NCI-H460 (cell line): ENCODE results near the gene IGFL4. TPM values are rescaled to one million over a fixed set of nuclear protein-coding genes. Genes with fewer than 3 reads are reported as not detected.

Experiments
- DNase-seq: peaks from one replicate; pipeline ENCODE4 v3.0.0-alpha.2; 2016; ENCODE audit warnings: low read depth; ENCODE audit errors: extremely low read depth
- total RNA-seq: library from RNA; depleted of rRNA; stranded (reverse); fragments of >200 nt; shearing (Covaris generic); gene quantifications from 2 replicates; pipeline ENCODE4 v1.2.3, GENCODE V29; 2014

IGFL4 gene
- total RNA-seq, 1 experiment from 2014 or later: 0.25 TPM

- no peak for DNase-seq
Measured at GRCh38 chr19:46022431-46023310, 18.1 kb downstream of the IGFL4 start, which contains the start of gene PGLYRP1. Gene PGLYRP1, minus strand, starts transcription at chr19:46023053. Its CDS starts 32 bp downstream, at chr19:46023021.

- no peak for DNase-seq
Measured at GRCh38 chr19:46022061-46022430, 18.8 kb downstream of the IGFL4 start.

- DNase-seq: no peak
Measured at GRCh38 chr19:46021531-46022041, 19.2 kb downstream of the IGFL4 start.

GRCh38 chr19:46020819-46021125 is 20.0 kb downstream of the IGFL4 start:
- DNase-seq: no peak

GRCh38 chr19:46019270-46019669 is 21.5 kb downstream of the IGFL4 start:
- no peak for DNase-seq

GRCh38 chr19:46018729-46019251 is 22.0 kb downstream of the IGFL4 start:
- no peak for DNase-seq

GRCh38 chr19:46017874-46018675 is 22.7 kb downstream of the IGFL4 start:
- DNase-seq: no peak

GRCh38 chr19:46017095-46017429 is 23.7 kb downstream of the IGFL4 start:
- no peak for DNase-seq

GRCh38 chr19:46016426-46017094 is 24.2 kb downstream of the IGFL4 start:
- DNase-seq: peak; percentile 69

GRCh38 chr19:46015687-46016425 is 24.9 kb downstream of the IGFL4 start:
- DNase-seq: no peak

GRCh38 chr19:46014941-46015686 is 25.7 kb downstream of the IGFL4 start:
- DNase-seq: peak; percentile 64

- no peak for DNase-seq
Measured at GRCh38 chr19:46014534-46014933, 26.3 kb downstream of the IGFL4 start.

- peak; percentile 55 for DNase-seq
Measured at GRCh38 chr19:46009530-46010510, 31.0 kb downstream of the IGFL4 start.

GRCh38 chr19:46006411-46006810 is 34.4 kb downstream of the IGFL4 start:
- no peak for DNase-seq

GRCh38 chr19:46002678-46003275 is 38.0 kb downstream of the IGFL4 start:
- DNase-seq: no peak

GRCh38 chr19:46000491-46001246 is 40.1 kb downstream of the IGFL4 start:
- DNase-seq: no peak

GRCh38 chr19:45999653-46000121 is 41.1 kb downstream of the IGFL4 start:
- no peak for DNase-seq
